PFSK-1 (cell line): ENCODE data around the gene SNX2.

ENCODE experiments used
- REST ChIP-seq, 2 experiments: IDR thresholded peaks; 2 replicates each; pipeline versions ENCODE4 v1.6.1 to v1.8.0; 2011 to 2012; ENCODE audit warnings: low read depth in 2 of 2, low read length in 2 of 2, control low read depth in 1 of 2, inconsistent platforms in 1 of 2, mild to moderate bottlenecking in 1 of 2, moderate library complexity in 1 of 2; ENCODE audit not compliant: insufficient read depth in 1 of 2
- SIN3A ChIP-seq: IDR thresholded peaks from 2 replicates; pipeline ENCODE4 v1.6.1; 2012; ENCODE audit warnings: mild to moderate bottlenecking, low read length, moderate library complexity, borderline replicate concordance; ENCODE audit not compliant: insufficient read depth

GRCh38 chr5:122863721-122864120 is 88.8 kb downstream of the SNX2 start:
- no peak for TF ChIP-seq SIN3A
- no peak for TF ChIP-seq REST (IDR thresholded peaks at IDR 0.05; ENCODE audit: insufficient read depth in 1 of 2, low read depth in 2 of 2, low read length in 2 of 2)
